IMR-90 (cell line): ENCODE results near the gene SLC38A8. TPM values are rescaled to one million over a fixed set of nuclear protein-coding genes. Genes with fewer than 3 reads are reported as not detected.

Source experiments
- ATAC-seq: fragments of 200-7000 bp; cut with Tn5 transposase; 2 replicates; pipeline ENCODE4 v1.9.1; 2020; ENCODE audit warnings: low read depth, mild to moderate bottlenecking, moderate library complexity
- BruUV-seq: library from RNA; stranded (reverse); fragments of 400-500 nt; replicated peaks from 2 replicates; lab custom pipeline; 2021; lab: Mats Ljungman, UMichigan
- CTCF ChIA-PET: fragments of 300-600 bp; formaldehyde crosslinking; extraction: SDS; loops from one replicate; lab custom pipeline; 2021; ENCODE audit warnings: antibody characterized with exemption; lab: Yijun Ruan, JAX
- POLR2A ChIA-PET: fragments of 300-600 bp; sonication (Branson Sonifier 250); formaldehyde crosslinking; loops from one replicate; lab custom pipeline; 2022; ENCODE audit warnings: antibody characterized with exemption; ENCODE audit not compliant: unreplicated experiment; lab: Charles Lee
- DNase-seq: peaks from one replicate; pipeline ENCODE4 v3.0.0; 2013
- H2AFZ ChIP-seq: replicated peaks from 2 replicates; pipeline ENCODE3; 2013; ENCODE audit warnings: low read length, mild to moderate bottlenecking; ENCODE audit not compliant: poor library complexity
- H2AK5ac ChIP-seq: 2 replicates; pipeline ENCODE4 v1.6.1; 2013; ENCODE audit warnings: low read depth, low read length, inconsistent platforms
- H2AK9ac ChIP-seq: replicated peaks from 2 replicates; pipeline ENCODE3; 2013; ENCODE audit warnings: mild to moderate bottlenecking, low read depth, low read length, moderate library complexity; ENCODE audit not compliant: poor library complexity
- H2BK120ac ChIP-seq: 2 replicates; pipeline ENCODE4 v1.6.1; 2013; ENCODE audit warnings: low read depth, low read length, inconsistent platforms
- H2BK15ac ChIP-seq: 3 replicates; pipeline ENCODE4 v1.6.1; 2013; ENCODE audit warnings: low read depth, low read length, inconsistent platforms
- H2BK20ac ChIP-seq: 2 replicates; pipeline ENCODE4 v1.6.1; 2013; ENCODE audit warnings: low read depth, mild to moderate bottlenecking, inconsistent platforms, low read length, moderate library complexity
- H2BK5ac ChIP-seq: 2 replicates; pipeline ENCODE4 v1.6.1; 2013; ENCODE audit warnings: mild to moderate bottlenecking, low read depth, low read length, inconsistent platforms; ENCODE audit not compliant: poor library complexity, severe bottlenecking
- H3K14ac ChIP-seq: replicated peaks from 2 replicates; pipeline ENCODE4 v1.6.1; 2013; ENCODE audit warnings: low read depth, low read length, inconsistent platforms
- H3K18ac ChIP-seq: 2 replicates; pipeline ENCODE4 v1.6.1; 2013; ENCODE audit warnings: low read depth, low read length, control low read depth
- H3K23ac ChIP-seq: 2 replicates; pipeline ENCODE4 v1.6.1; 2013; ENCODE audit warnings: low read depth, low read length, inconsistent platforms
- H3K27ac ChIP-seq: 2 replicates; pipeline ENCODE4 v1.5.1; 2013; ENCODE audit warnings: mild to moderate bottlenecking, control low read depth, low read length; ENCODE audit not compliant: insufficient read depth
- H3K27me3 ChIP-seq: 2 replicates; pipeline ENCODE4 v1.6.1; 2013; ENCODE audit warnings: low read length; ENCODE audit not compliant: control insufficient read depth, insufficient read depth
- H3K36me3 ChIP-seq: 2 replicates; pipeline ENCODE4 v1.6.1; 2013; ENCODE audit warnings: low read length, mixed read lengths; ENCODE audit not compliant: control insufficient read depth, insufficient read depth
- H3K4ac ChIP-seq: 2 replicates; pipeline ENCODE4 v1.6.1; 2013; ENCODE audit warnings: low read depth, low read length, inconsistent platforms
- H3K4me1 ChIP-seq: 2 replicates; pipeline ENCODE4 v1.6.1; 2013; ENCODE audit warnings: low read length, mixed read lengths; ENCODE audit not compliant: control insufficient read depth, insufficient read depth
- H3K4me2 ChIP-seq: 2 replicates; pipeline ENCODE4 v1.6.1; 2013; ENCODE audit warnings: low read depth, mild to moderate bottlenecking, control low read depth, low read length, moderate library complexity
- H3K4me3 ChIP-seq: 2 replicates; pipeline ENCODE4 v1.5.1; 2013; ENCODE audit warnings: low read depth, mild to moderate bottlenecking, control low read depth, low read length, moderate library complexity; ENCODE audit not compliant: insufficient read depth
- H3K56ac ChIP-seq: 2 replicates; pipeline ENCODE4 v1.6.1; 2013; ENCODE audit warnings: low read length, inconsistent platforms; ENCODE audit not compliant: insufficient read depth; ENCODE audit errors: extremely low read depth
- H3K79me1 ChIP-seq, 2 experiments: 2 replicates each; pipeline ENCODE4 v1.6.1; 2013; ENCODE audit warnings: low read length in 2 of 2, inconsistent platforms in 1 of 2, low read depth in 1 of 2
- H3K9ac ChIP-seq: 2 replicates; pipeline ENCODE4 v1.6.1; 2013; ENCODE audit warnings: low read depth, low read length, control low read depth
- H3K9me1 ChIP-seq: 2 replicates; pipeline ENCODE4 v1.6.1; 2013; ENCODE audit warnings: low read length, inconsistent platforms; ENCODE audit not compliant: insufficient read depth
- H3K9me3 ChIP-seq: 2 replicates; pipeline ENCODE4 v1.6.1; 2013; ENCODE audit warnings: low read length; ENCODE audit not compliant: control insufficient read depth, insufficient read depth
- H4K20me1 ChIP-seq: 2 replicates; pipeline ENCODE4 v1.6.1; 2013; ENCODE audit warnings: low read length, inconsistent platforms; ENCODE audit not compliant: insufficient read depth
- H4K5ac ChIP-seq: 2 replicates; pipeline ENCODE4 v1.6.1; 2013; ENCODE audit warnings: mild to moderate bottlenecking, low read depth, low read length, control low read depth
- H4K8ac ChIP-seq, 2 experiments: 2 replicates each; pipeline ENCODE4 v1.6.1; 2013; ENCODE audit warnings: low read depth in 2 of 2, low read length in 2 of 2, control low read depth in 1 of 2, inconsistent platforms in 1 of 2
- H4K91ac ChIP-seq: 2 replicates; pipeline ENCODE4 v1.6.1; 2013; ENCODE audit warnings: low read depth, low read length, inconsistent platforms; ENCODE audit not compliant: insufficient read depth
- BHLHE40 ChIP-seq: fragments of 150-350 bp; IDR thresholded peaks from 2 replicates; pipeline ENCODE4 v1.6.1; 2016; ENCODE audit warnings: mild to moderate bottlenecking, low read depth, low read length
- CEBPB ChIP-seq: IDR thresholded peaks from 2 replicates; pipeline ENCODE4 v1.6.1; 2012; ENCODE audit warnings: low read depth, low read length, improper control_type of control experiment
- CHD1 ChIP-seq: IDR thresholded peaks from 2 replicates; pipeline ENCODE4 v1.6.1; 2012; ENCODE audit warnings: low read depth, low read length, improper control_type of control experiment
- CTCF ChIP-seq: conservative IDR thresholded peaks from 2 replicates; pipeline ENCODE4 v1.5.1; 2012; ENCODE audit warnings: mild to moderate bottlenecking, low read depth, low read length, improper control_type of control experiment
- FOS ChIP-seq: fragments of 150-350 bp; IDR thresholded peaks from 2 replicates; pipeline ENCODE4 v1.6.1; 2016; ENCODE audit warnings: low read depth, low read length
- MAFK ChIP-seq: IDR thresholded peaks from 2 replicates; pipeline ENCODE4 v1.6.1; 2012; ENCODE audit warnings: low read depth, low read length, improper control_type of control experiment
- MAZ ChIP-seq: IDR thresholded peaks from 2 replicates; pipeline ENCODE4 v1.6.1; 2012; ENCODE audit warnings: low read depth, mild to moderate bottlenecking, low read length, improper control_type of control experiment, moderate library complexity, borderline replicate concordance
- MXI1 ChIP-seq: IDR thresholded peaks from 2 replicates; pipeline ENCODE4 v1.6.1; 2012; ENCODE audit warnings: low read depth, mild to moderate bottlenecking, low read length, moderate library complexity, borderline replicate concordance
- NFE2L2 ChIP-seq: fragments of 150-350 bp; IDR thresholded peaks from 2 replicates; pipeline ENCODE4 v1.6.1; 2016; ENCODE audit warnings: low read depth, mild to moderate bottlenecking, low read length
- POLR2A ChIP-seq: IDR thresholded peaks from 2 replicates; pipeline ENCODE4 v1.6.1; 2012; ENCODE audit warnings: mild to moderate bottlenecking, low read depth, low read length
- RAD21 ChIP-seq: IDR thresholded peaks from 2 replicates; pipeline ENCODE4 v1.6.1; 2012; ENCODE audit warnings: low read length, improper control_type of control experiment
- RCOR1 ChIP-seq: IDR thresholded peaks from 2 replicates; pipeline ENCODE4 v1.6.1; 2012; ENCODE audit warnings: mild to moderate bottlenecking, low read length, improper control_type of control experiment; ENCODE audit not compliant: insufficient replicate concordance
- RFX5 ChIP-seq: IDR thresholded peaks from 2 replicates; pipeline ENCODE4 v1.8.0; 2012; ENCODE audit warnings: low read depth, mild to moderate bottlenecking, low read length, moderate library complexity
- SMC3 ChIP-seq: fragments of 150-350 bp; IDR thresholded peaks from 2 replicates; pipeline ENCODE4 v1.6.1; 2016; ENCODE audit warnings: low read depth, mild to moderate bottlenecking, antibody characterized with exemption, low read length, moderate library complexity
- WGBS, 2 experiments: methylation state at CpG; one replicate each; pipeline versions ENCODE4 v1.1.5 to v1.1.7; 2013; ENCODE audit warnings: missing lambda C conversion rate in 2 of 2; ENCODE audit not compliant: insufficient read length in 1 of 2; ENCODE audit errors: extremely low coverage in 2 of 2; 5-methylcytosine and 5-hydroxymethylcytosine counted together
- dilution Hi-C: fragments of 300-500 bp; cut with HindIII; formaldehyde crosslinking; loops from one replicate; pipeline ENCODE4 v1.14.3; 2018; ENCODE audit warnings: low sequenced_read_pairs; ENCODE audit not compliant: unreplicated experiment
- in situ Hi-C: fragments of 300-500 bp; cut with MboI; formaldehyde crosslinking; loops from 3 replicates; pipeline ENCODE4 v1.14.3; 2019; ENCODE audit warnings: low sequenced_read_pairs, inconsistent platforms, mixed read lengths
- intact Hi-C: fragments of 100-400 bp; cut with micrococcal nuclease; formaldehyde crosslinking; loops from 2 replicates; pipeline ENCODE4 v1.10.0; 2022
- polyA plus RNA-seq, 3 experiments: library from polyadenylated mRNA; depleted of rRNA; stranded (reverse); fragments of >200 nt; gene quantifications; 2 replicates each; pipeline ENCODE4 v1.2.3, GENCODE V29; 2012; ENCODE audit warnings: low replicate concordance in 1 of 3
- total RNA-seq: library from RNA; depleted of rRNA; stranded (reverse); fragments of >200 nt; gene quantifications from 2 replicates; pipeline ENCODE4 v1.2.3, GENCODE V29; 2012
- TF ChIP-seq, protein P1 (sequence below): fragments of 150-350 bp; IDR thresholded peaks from 2 replicates; pipeline ENCODE4 v1.6.1; 2017; ENCODE audit warnings: mild to moderate bottlenecking, antibody characterized with exemption, low read length, low read depth
- TF ChIP-seq, protein P2 (sequence below): fragments of 150-350 bp; IDR thresholded peaks from 2 replicates; pipeline ENCODE4 v1.6.1; 2016; ENCODE audit warnings: low read depth, mild to moderate bottlenecking, low read length, moderate library complexity, borderline replicate concordance

SLC38A8 gene
- total and polyA plus RNA-seq, 2 of the 4 experiments (the other 2 are of a cell fraction), result not detected

DNA sequence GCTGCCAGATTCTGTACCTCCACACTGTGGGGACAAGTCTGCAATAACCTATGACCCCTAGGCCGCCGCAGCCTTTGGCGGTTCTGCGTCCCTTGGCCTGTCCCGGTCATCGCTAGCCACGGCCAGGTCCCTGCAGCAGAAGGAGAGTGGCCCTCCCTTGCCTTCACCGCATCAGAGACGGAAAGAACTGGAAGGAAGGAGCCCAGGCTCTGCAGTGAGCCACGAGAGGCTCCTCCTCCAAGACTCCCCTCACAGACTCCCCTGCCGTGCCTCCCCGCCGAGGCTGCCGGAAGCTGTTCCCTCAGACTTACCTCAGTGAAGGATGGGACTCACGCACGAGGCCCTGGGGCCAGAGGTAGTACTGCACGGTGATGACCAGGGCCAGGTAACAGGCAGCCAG lies 11.0 kb downstream of the SLC38A8 start:
- Histone ChIP-seq H3K9me1 (no peaks in the 10 kb centered on the region; the same call in 1 of the 2 replicates), H2BK20ac (no peak overlapping the region), H3K4me1 (no peaks in the 10 kb centered on the region), H3K4ac (no peak overlapping the region), H2AK9ac (no peak overlapping the region), H3K27me3 (peaks cover 53% of the 10 kb centered on the region), H2BK5ac (no peak overlapping the region), H3K4me2 (no peak overlapping the region), H2BK120ac (no peak overlapping the region), H3K4me3 (no peak overlapping the region), H2BK15ac (no peak overlapping the region), H3K18ac (no peak overlapping the region), H3K27ac (no peak overlapping the region), H4K5ac (no peak overlapping the region), H3K9me3 (peaks cover 12% of the 10 kb centered on the region), H3K56ac (no peak overlapping the region), H3K79me1 (no peaks in the 10 kb centered on the region), H4K20me1 (no peaks in the 10 kb centered on the region), H2AFZ (no peak overlapping the region), H3K9ac (no peak overlapping the region), H4K8ac (no peak overlapping the region), H3K14ac (no peak overlapping the region), H3K23ac (no peak overlapping the region), H4K91ac (no peak overlapping the region), H2AK5ac (no peak overlapping the region), H3K36me3 (no peaks in the 10 kb centered on the region)
- 58% methylated on average over 5 of the region's 17 CpGs; no CpG with 5 or more reads in 1 of the 2 experiments for WGBS, 2 experiments
- dilution Hi-C loops, result no loop called here
- in situ Hi-C loops, result no loop called here
- ChIA-PET POLR2A (no interaction called here), CTCF (no interaction called here)
- TF ChIP-seq NFE2L2, result no peak
- no peak for TF ChIP-seq MAFK
- TF ChIP-seq RAD21, result no peak
- TF ChIP-seq RCOR1, result no peak
- no peak for TF ChIP-seq RFX5
- no peak for TF ChIP-seq MXI1
- no peak for TF ChIP-seq SMC3
- TF ChIP-seq FOS, result no peak
- TF ChIP-seq, protein P1, sequence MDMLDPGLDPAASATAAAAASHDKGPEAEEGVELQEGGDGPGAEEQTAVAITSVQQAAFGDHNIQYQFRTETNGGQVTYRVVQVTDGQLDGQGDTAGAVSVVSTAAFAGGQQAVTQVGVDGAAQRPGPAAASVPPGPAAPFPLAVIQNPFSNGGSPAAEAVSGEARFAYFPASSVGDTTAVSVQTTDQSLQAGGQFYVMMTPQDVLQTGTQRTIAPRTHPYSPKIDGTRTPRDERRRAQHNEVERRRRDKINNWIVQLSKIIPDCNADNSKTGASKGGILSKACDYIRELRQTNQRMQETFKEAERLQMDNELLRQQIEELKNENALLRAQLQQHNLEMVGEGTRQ, result no peak
- TF ChIP-seq MAZ, result no peak
- TF ChIP-seq, protein P2, sequence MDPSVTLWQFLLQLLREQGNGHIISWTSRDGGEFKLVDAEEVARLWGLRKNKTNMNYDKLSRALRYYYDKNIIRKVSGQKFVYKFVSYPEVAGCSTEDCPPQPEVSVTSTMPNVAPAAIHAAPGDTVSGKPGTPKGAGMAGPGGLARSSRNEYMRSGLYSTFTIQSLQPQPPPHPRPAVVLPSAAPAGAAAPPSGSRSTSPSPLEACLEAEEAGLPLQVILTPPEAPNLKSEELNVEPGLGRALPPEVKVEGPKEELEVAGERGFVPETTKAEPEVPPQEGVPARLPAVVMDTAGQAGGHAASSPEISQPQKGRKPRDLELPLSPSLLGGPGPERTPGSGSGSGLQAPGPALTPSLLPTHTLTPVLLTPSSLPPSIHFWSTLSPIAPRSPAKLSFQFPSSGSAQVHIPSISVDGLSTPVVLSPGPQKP, result no peak
- no peak for TF ChIP-seq POLR2A
- TF ChIP-seq CTCF, result no peak
- TF ChIP-seq BHLHE40, result no peak
- TF ChIP-seq CHD1, result no peak
- TF ChIP-seq CEBPB, result no peak
- no TSS peak for BruUV-seq
- DNase-seq (no peak), ATAC-seq (no peak)
- intact Hi-C loops, result no loop called here
